HepG2 (cell line): ENCODE data around the gene ATP5F1C. TPM values are rescaled to one million over a fixed set of nuclear protein-coding genes. Genes with fewer than 3 reads are reported as not detected.

Source experiments
- DNMT1 ChIP-seq: sonication (generic); formaldehyde crosslinking; IDR thresholded peaks from 2 replicates; pipeline ENCODE4 v1.5.1; 2020; ENCODE audit warnings: mild to moderate bottlenecking, missing genetic modification reagents
- DR1 ChIP-seq: sonication (generic); formaldehyde crosslinking; IDR thresholded peaks from 2 replicates; pipeline ENCODE4 v1.8.0; 2021; ENCODE audit warnings: mild to moderate bottlenecking, missing genetic modification reagents, inconsistent platforms
- HNF4G ChIP-seq, 2 experiments: sonication (generic) in 1 of 2; formaldehyde crosslinking in 1 of 2; IDR thresholded peaks; 2 replicates each; pipeline versions ENCODE4 v1.4.0 to v1.6.1; 2011 to 2020; ENCODE audit warnings: borderline replicate concordance in 2 of 2, low read depth in 2 of 2, mild to moderate bottlenecking in 2 of 2, low read length in 1 of 2, missing genetic modification reagents in 1 of 2, moderate library complexity in 1 of 2
- NBN ChIP-seq: fragments of 450-650 bp; conservative IDR thresholded peaks from 2 replicates; pipeline ENCODE4 v1.6.1; 2017
- PAX8 ChIP-seq: sonication (generic); formaldehyde crosslinking; IDR thresholded peaks from 2 replicates; pipeline ENCODE4 v1.8.0; 2022; ENCODE audit warnings: mild to moderate bottlenecking, missing genetic modification reagents, borderline replicate concordance
- SRF ChIP-seq: IDR thresholded peaks from 2 replicates; pipeline ENCODE4 v1.6.1; 2011; ENCODE audit warnings: mild to moderate bottlenecking, low read depth, low read length, moderate library complexity
- TGIF2 ChIP-seq: IDR thresholded peaks from 2 replicates; pipeline ENCODE4 v1.6.1; 2016; ENCODE audit warnings: control low read depth, missing compliant biosample characterization
- ZNF234 ChIP-seq: sonication (generic); formaldehyde crosslinking; conservative IDR thresholded peaks from 2 replicates; pipeline ENCODE4 v1.5.1; 2020; ENCODE audit warnings: mild to moderate bottlenecking, missing genetic modification reagents
- ZNF292 ChIP-seq: sonication (generic); formaldehyde crosslinking; IDR thresholded peaks from 2 replicates; pipeline ENCODE4 v1.8.1; 2022; ENCODE audit warnings: mild to moderate bottlenecking, low read depth, missing genetic modification reagents, borderline replicate concordance
- ZNF563 ChIP-seq: sonication (generic); formaldehyde crosslinking; IDR thresholded peaks from 2 replicates; pipeline ENCODE4 v1.8.0; 2022; ENCODE audit warnings: mild to moderate bottlenecking, moderate library complexity, missing genetic modification reagents
- ZNF607 ChIP-seq: sonication (generic); formaldehyde crosslinking; IDR thresholded peaks from 2 replicates; pipeline ENCODE4 v1.5.1; 2020; ENCODE audit warnings: missing genetic modification reagents, mild to moderate bottlenecking, borderline replicate concordance
- ZNF615 ChIP-seq: sonication (generic); formaldehyde crosslinking; IDR thresholded peaks from 2 replicates; pipeline ENCODE4 v1.5.0; 2020; ENCODE audit warnings: mild to moderate bottlenecking, missing genetic modification reagents, borderline replicate concordance
- ZNF792 ChIP-seq: IDR thresholded peaks from 2 replicates; pipeline ENCODE4 v1.6.1; 2016
- polyA plus RNA-seq, 8 experiments: library from polyadenylated mRNA; depleted of rRNA in 3 of 8; stranded (reverse) in 7 of 8; unstranded in 1 of 8; fragments of >200 nt; fragmentation: Illumina TruSeq in 4 of 8; extraction: Trizol in 4 of 8; gene quantifications; 2 replicates each; pipeline versions ENCODE4 v1.2.1 to v1.2.3, GENCODE V29; 2011 to 2016; ENCODE audit warnings: low read depth in 4 of 8, missing spikeins in 1 of 8, mixed read lengths in 1 of 8; ENCODE audit not compliant: insufficient read depth in 1 of 8
- total RNA-seq, 5 experiments: library from RNA; depleted of rRNA; stranded (reverse); fragments of >200 nt; fragmentation: Illumina TruSeq; extraction: Trizol; gene quantifications; 2 replicates each; pipeline ENCODE4 v1.2.3, GENCODE V29; 2016; ENCODE audit warnings: low read depth in 1 of 5
- TF ChIP-seq, protein P1 (sequence below): sonication (generic); formaldehyde crosslinking; IDR thresholded peaks from 2 replicates; pipeline ENCODE4 v1.4.0; 2020; ENCODE audit warnings: missing genetic modification reagents
- TF ChIP-seq, protein P2 (sequence below): IDR thresholded peaks from 2 replicates; pipeline ENCODE4 v1.6.1; 2016; ENCODE audit warnings: missing genetic modification reagents, missing compliant biosample characterization
- TF ChIP-seq, protein P3 (sequence below): fragments of 450-650 bp; IDR thresholded peaks from 2 replicates; pipeline ENCODE4 v1.6.1; 2016
- TF ChIP-seq, protein P4 (sequence below), 2 experiments: sonication (generic) in 1 of 2; formaldehyde crosslinking in 1 of 2; IDR thresholded peaks; 2 replicates each; pipeline versions ENCODE4 v1.5.1 to v1.6.1; 2011 to 2020; ENCODE audit warnings: borderline replicate concordance in 1 of 2, low read depth in 1 of 2, low read length in 1 of 2, mild to moderate bottlenecking in 1 of 2, missing genetic modification reagents in 1 of 2, moderate library complexity in 1 of 2
- TF ChIP-seq, protein P5 (sequence below): sonication (generic); formaldehyde crosslinking; IDR thresholded peaks from 2 replicates; pipeline ENCODE4 v1.5.0; 2020; ENCODE audit warnings: mild to moderate bottlenecking, low read depth, missing genetic modification reagents, borderline replicate concordance
- TF ChIP-seq, protein P6 (sequence below): sonication (generic); formaldehyde crosslinking; IDR thresholded peaks from 2 replicates; pipeline ENCODE4 v1.4.0; 2020; ENCODE audit warnings: missing genetic modification reagents, mild to moderate bottlenecking, borderline replicate concordance

Gene ATP5F1C
- total and polyA plus RNA-seq, 2 of the 13 experiments (the other 11 are each of a cell fraction or from before 2014, with no cell fraction given): 407 to 416 TPM

DNA sequence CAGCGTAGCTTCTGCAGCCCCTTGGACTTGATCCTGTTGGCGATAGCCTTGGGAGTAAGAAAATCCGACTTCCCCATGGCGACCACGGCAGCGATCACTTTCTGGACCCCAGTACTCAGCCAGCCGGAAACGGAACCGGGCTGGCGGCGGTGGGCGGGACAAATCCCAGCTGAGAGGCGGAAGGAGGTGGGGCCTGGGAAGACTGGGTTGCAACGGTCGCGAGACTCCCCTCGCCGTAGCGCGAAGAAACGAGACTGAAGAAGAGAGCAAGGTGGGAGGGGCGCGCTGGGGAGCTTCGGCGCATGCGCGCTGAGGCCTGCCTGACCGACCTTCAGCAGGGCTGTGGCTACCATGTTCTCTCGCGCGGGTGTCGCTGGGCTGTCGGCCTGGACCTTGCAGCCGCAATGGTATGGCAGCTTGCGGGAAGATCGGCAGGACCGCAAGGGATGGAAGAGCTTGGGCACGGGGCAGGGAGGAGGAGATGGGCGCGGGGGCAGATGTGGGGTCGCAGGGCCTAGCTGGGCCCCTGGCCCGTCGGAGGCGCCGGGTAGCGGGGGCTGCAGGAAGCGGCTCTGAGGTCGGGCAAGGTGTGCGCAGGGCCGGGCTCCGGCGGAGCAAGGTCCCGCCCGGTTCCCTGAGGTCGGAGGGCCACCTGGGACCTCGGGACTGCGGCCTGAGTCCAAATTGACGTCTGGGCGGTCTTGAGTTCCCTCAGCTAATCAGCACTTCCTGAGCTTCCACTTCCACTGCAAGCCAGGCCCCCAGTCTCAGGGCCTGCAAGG, at the start of gene ATP5F1C, which contains the start of gene KIN (continued):
- TF ChIP-seq, protein P1, sequence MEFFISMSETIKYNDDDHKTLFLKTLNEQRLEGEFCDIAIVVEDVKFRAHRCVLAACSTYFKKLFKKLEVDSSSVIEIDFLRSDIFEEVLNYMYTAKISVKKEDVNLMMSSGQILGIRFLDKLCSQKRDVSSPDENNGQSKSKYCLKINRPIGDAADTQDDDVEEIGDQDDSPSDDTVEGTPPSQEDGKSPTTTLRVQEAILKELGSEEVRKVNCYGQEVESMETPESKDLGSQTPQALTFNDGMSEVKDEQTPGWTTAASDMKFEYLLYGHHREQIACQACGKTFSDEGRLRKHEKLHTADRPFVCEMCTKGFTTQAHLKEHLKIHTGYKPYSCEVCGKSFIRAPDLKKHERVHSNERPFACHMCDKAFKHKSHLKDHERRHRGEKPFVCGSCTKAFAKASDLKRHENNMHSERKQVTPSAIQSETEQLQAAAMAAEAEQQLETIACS (CRISPR knock-in tag): 0 out of 2 replicates have a peak, but pooled peaks have one; percentile 36
- TF ChIP-seq, protein P2, sequence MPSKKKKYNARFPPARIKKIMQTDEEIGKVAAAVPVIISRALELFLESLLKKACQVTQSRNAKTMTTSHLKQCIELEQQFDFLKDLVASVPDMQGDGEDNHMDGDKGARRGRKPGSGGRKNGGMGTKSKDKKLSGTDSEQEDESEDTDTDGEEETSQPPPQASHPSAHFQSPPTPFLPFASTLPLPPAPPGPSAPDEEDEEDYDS (CRISPR knock-in tag): peak; percentile 88
- TF ChIP-seq ZNF234 (CRISPR knock-in tag) (no peak; the same call in 1 of the 2 replicates), DNMT1 (CRISPR knock-in tag) (0 out of 2 replicates have a peak, but pooled peaks have one; percentile 21), DR1 (CRISPR knock-in tag) (peak; percentile 78), HNF4G (IDR thresholded peaks at IDR 0.05; ENCODE audit: borderline replicate concordance, low read depth, low read length) (no peak), HNF4G (CRISPR knock-in tag; IDR thresholded peaks at IDR 0.05; ENCODE audit: borderline replicate concordance, low read depth) (no peak), ZNF563 (CRISPR knock-in tag) (no peak), PAX8 (CRISPR knock-in tag) (no peak), ZNF607 (CRISPR knock-in tag) (peak; percentile 87; the same call in 1 of the 2 replicates), SRF (no peak), ZNF292 (CRISPR knock-in tag) (peak; percentile 31; the same call in 1 of the 2 replicates), NBN (no peak), ZNF615 (CRISPR knock-in tag) (no peak), TGIF2 (CRISPR knock-in tag) (no peak), ZNF792 (peak; percentile 71; the same call in 1 of the 2 replicates)
- TF ChIP-seq, protein P3, sequence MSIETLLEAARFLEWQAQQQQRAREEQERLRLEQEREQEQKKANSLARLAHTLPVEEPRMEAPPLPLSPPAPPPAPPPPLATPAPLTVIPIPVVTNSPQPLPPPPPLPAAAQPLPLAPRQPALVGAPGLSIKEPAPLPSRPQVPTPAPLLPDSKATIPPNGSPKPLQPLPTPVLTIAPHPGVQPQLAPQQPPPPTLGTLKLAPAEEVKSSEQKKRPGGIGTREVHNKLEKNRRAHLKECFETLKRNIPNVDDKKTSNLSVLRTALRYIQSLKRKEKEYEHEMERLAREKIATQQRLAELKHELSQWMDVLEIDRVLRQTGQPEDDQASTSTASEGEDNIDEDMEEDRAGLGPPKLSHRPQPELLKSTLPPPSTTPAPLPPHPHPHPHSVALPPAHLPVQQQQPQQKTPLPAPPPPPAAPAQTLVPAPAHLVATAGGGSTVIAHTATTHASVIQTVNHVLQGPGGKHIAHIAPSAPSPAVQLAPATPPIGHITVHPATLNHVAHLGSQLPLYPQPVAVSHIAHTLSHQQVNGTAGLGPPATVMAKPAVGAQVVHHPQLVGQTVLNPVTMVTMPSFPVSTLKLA: 0 out of 2 replicates have a peak, but pooled peaks have one; percentile 15
- TF ChIP-seq, protein P4, sequence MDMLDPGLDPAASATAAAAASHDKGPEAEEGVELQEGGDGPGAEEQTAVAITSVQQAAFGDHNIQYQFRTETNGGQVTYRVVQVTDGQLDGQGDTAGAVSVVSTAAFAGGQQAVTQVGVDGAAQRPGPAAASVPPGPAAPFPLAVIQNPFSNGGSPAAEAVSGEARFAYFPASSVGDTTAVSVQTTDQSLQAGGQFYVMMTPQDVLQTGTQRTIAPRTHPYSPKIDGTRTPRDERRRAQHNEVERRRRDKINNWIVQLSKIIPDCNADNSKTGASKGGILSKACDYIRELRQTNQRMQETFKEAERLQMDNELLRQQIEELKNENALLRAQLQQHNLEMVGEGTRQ (IDR thresholded peaks at IDR 0.05; ENCODE audit: low read depth, low read length): no peak
- TF ChIP-seq, protein P4 (CRISPR knock-in tag; IDR thresholded peaks at IDR 0.05; ENCODE audit: borderline replicate concordance): no peak
- TF ChIP-seq, protein P5, sequence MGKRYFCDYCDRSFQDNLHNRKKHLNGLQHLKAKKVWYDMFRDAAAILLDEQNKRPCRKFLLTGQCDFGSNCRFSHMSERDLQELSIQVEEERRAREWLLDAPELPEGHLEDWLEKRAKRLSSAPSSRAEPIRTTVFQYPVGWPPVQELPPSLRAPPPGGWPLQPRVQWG (CRISPR knock-in tag): no peak
- TF ChIP-seq, protein P6, sequence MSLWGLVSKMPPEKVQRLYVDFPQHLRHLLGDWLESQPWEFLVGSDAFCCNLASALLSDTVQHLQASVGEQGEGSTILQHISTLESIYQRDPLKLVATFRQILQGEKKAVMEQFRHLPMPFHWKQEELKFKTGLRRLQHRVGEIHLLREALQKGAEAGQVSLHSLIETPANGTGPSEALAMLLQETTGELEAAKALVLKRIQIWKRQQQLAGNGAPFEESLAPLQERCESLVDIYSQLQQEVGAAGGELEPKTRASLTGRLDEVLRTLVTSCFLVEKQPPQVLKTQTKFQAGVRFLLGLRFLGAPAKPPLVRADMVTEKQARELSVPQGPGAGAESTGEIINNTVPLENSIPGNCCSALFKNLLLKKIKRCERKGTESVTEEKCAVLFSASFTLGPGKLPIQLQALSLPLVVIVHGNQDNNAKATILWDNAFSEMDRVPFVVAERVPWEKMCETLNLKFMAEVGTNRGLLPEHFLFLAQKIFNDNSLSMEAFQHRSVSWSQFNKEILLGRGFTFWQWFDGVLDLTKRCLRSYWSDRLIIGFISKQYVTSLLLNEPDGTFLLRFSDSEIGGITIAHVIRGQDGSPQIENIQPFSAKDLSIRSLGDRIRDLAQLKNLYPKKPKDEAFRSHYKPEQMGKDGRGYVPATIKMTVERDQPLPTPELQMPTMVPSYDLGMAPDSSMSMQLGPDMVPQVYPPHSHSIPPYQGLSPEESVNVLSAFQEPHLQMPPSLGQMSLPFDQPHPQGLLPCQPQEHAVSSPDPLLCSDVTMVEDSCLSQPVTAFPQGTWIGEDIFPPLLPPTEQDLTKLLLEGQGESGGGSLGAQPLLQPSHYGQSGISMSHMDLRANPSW (CRISPR knock-in tag): no peak
